HG02981 (cell line): ENCODE results near the gene DAPK2.
"Not testable (repeated sequence)": the region's sequence is repeated elsewhere in the genome, so short reads cannot be mapped to it uniquely, and the experiment has no call there.

ENCODE experiments used
- ATAC-seq: cut with Tn5 transposase; IDR thresholded peaks from one replicate; pipeline ENCODE4 v1.9.1; 2021; ENCODE audit warnings: mild to moderate bottlenecking, moderate library complexity; ENCODE audit not compliant: unreplicated experiment

The DAPK2 gene

GRCh38 chr15:64058279-64058678, 12.0 kb upstream of the DAPK2 start:
- no peak for ATAC-seq

- ATAC-seq, result not testable (repeated sequence)
Measured at GRCh38 chr15:64053674-64054073, 7.4 kb upstream of the DAPK2 start.

DNA sequence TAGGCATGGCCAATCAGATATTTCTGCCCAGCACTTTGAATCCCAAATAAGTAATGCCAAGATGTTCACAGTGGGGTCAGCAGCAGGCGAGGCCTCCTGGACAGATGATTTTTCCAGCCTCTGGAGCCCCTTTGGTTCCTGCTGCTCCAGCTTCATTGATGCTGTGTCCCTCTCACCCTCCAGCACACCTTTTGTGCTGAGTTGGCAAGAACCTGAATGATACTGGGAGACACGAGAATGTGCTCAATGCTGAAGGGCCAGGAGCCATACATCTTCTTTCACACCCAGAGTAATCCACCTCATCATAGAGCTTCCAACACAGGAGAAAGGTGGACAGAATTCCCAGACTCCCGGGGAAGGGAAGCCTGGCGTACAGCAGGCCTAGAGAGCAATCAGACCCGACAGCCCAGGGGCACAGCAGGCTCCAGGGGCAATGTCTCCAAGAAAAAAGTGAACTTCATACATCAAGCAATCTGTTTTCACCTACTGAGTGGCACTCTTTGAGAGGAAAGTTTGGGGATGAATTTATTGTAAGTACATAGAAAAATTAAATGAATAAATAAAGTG, 6.7 kb upstream of the DAPK2 start:
- ATAC-seq, result no peak

DNA sequence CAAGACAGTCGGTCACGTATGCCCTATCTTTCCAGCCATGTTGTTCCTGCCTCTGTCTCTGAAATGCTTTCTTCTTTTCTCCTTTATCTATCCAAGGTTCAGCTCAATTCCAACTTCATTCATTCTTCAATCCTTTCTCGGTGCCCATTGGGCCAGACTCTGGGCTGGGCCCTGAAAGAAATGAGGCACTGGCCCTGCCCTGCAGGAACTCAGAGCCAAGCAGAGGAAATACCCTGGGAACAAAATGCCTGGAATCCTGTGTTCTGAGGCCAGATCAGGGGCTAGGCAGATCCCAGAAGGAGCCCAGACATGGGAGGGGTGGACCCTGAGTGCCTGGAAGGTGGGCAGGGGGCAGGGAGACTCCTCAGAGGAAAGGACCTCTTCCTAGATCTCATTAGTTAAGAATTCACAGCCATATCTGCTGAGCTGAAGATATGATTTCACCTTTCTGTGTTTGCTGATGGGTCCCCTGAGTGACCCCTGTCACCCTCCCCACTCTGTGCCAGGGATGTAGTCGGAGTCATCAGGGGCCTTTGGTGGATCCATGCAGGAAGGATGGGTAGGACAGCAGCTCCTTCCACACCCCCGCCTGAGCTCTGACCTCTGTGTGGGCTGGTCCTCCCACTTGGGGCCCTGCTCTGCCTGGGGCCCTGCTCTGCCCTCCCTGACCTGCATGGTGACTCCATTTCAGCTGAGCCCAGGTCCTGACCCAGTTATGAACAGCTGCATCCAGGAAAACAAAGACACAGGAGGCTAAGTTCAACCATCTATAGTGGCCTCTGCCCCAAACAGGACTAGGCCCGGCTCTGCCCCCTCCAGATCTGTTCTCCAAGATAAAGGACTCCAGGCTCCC, 5.3 kb upstream of the DAPK2 start:
- no peak for ATAC-seq

DNA sequence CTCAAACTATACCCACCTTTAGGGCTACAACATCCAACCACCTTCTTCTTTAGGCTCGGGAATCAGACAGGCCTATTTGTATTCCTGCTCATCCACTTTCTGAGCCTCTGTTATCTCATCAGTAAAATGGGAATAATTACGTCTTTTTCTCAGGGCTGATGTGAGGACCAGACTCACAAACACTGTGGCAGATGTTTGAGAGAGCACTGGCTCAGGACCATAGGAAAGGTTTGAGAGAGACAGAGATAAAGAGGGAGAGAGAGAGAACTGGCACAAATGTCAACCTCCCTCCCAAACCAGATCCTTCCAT, 4.8 kb upstream of the DAPK2 start:
- no peak for ATAC-seq

- ATAC-seq, result no peak
Measured at GRCh38 chr15:64050281-64051092, 4.2 kb upstream of the DAPK2 start.

DNA sequence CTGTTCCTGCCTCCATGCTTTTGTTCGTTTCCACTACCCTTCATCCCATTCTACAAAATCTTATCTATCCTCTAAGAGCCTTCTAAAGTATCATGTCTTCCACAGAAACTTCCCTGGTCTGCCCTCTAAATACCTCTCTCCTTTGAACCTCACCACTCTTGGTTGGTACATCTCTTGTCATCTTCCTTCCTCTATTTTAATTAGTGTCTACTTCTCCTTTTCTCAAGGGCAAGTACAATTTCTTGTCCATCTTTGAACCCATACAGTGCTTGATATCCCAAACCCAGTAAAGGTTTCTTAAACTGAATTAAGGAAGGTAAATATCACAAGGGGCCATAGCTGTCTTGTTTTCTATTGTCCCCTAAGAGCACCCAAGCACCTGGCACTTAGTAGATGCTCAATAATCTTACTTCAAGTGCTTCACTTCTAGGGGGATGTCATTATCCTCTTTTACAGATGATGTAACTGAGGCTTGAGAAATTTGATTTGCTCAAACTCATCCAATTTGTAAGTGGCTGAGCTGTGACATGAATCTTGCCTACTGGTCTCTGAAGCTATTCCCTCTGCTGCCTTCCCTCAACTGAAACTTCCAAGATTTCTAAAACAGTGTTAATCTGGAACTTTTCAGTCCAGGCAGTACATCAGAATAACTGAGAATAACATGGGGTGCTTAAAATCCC, 2.6 kb upstream of the DAPK2 start:
- no peak for ATAC-seq

- peak; percentile 12 for ATAC-seq
Measured at GRCh38 chr15:64045774-64046420, 388 bp downstream of the DAPK2 start.

DNA sequence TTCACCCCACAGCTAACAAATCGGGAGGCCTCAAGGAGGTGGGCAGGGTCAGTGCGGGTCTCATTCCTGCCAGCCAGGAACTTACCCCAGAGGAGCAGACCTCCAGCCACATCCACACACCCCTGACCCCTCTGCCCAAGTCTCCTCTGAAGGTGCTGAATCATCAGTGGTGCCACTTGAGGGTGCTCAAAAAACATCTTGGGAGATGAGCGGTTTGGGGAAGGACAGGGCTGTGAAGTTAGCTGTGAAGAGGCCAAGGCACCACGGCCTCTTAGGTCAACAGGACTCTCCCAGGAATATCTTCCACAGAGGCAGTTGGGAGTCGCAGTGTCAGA, 1.2 kb downstream of the DAPK2 start:
- no peak for ATAC-seq

GRCh38 chr15:64044300-64045100, 1.8 kb downstream of the DAPK2 start:
- ATAC-seq, result peak; percentile 52

DNA sequence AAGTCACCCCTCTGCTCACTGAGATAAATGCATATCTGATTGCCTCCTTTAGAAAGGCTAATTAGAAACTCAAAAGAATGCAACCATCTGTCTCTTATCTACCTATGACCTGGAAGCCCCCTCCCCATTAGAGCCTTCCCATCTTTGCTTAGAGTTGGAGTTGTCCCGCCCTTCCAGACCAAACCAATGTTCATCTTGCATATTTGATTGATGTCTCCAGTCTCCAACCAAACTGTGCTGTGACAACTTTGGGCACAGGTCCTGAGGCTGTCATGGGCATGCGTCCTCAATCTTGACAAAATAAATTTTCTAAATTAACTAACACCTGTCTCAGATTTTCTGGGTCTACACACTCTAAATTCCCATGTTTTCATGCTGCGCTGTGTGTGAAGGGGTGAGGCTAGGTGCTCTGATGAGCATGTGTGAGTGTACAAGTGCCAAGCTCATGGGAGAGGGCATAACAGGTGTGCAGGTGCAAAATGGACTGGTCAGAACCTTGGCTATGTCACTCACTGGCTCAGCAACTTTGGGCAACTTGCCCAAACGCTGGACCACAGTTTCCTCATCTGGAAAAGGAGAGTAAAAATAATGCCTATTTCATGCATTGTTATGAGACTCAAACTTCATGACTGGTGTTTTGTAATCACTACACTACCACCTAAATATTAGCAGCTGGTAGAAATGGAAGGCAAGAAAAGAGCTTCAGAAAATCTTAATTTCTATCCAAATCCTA, 7.2 kb downstream of the DAPK2 start:
- no peak for ATAC-seq

GRCh38 chr15:64037966-64038365, 8.3 kb downstream of the DAPK2 start:
- ATAC-seq, result no peak

- ATAC-seq, result no peak
Measured at GRCh38 chr15:64037116-64037515, 9.2 kb downstream of the DAPK2 start.

DNA sequence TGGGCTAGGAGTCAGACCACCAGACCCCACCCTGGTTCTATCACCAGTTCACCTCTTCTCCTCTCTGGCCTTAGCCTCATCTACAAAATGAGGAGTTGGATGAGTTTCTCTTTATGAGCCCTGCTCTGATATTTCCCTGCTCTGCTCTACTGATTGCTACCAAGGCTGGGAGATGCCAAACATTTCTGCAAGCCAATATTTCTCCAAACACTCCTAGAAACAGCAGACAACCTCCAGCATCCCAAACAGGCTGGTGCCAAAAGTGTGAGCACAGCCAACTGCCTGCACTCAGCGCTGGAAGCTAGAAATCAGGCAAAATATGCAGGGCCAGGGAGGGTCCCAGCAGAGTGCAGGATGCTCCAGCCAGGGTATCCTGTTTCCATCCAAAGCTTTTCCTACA, 10.8 kb downstream of the DAPK2 start:
- ATAC-seq, result no peak

DNA sequence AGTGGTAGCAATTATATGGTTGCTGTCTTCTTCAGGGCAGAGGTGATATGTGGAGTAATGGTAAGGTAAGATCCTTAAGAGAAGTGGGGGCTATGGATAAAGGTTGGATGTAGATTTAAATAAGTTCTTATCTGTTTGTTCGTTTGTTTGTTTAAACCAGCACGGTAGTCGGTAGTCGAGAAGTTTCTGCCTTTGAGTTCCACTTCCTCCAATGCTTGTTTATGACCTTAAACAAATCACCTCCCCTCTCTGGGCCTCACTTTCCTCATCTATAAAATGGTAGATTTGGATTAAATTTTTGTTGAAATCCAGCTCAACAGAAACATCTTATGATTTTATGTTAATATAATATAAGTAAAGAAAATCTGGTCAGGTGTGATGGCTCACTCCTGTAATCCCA, 11.8 kb downstream of the DAPK2 start:
- ATAC-seq, result no peak

DNA sequence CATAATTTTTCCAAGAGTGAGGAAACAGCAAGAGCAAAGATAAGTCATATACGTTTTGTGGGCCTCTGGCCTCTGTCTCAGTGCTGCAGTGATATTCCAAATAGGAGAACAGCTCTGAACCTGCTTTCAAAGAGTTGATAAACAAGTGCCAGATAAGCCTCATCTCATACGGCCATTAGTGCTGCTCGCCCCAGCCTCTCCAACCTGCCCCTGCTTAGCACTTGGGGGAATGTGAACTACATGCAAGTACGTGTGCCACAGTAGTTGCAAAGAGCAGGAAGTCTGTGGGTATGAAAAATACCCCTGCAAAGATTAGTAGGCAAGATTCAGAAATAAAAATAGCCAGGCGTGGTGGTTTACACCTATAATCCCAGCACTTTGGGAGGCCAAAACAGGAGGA, 14.0 kb downstream of the DAPK2 start:
- ATAC-seq, result no peak

DNA sequence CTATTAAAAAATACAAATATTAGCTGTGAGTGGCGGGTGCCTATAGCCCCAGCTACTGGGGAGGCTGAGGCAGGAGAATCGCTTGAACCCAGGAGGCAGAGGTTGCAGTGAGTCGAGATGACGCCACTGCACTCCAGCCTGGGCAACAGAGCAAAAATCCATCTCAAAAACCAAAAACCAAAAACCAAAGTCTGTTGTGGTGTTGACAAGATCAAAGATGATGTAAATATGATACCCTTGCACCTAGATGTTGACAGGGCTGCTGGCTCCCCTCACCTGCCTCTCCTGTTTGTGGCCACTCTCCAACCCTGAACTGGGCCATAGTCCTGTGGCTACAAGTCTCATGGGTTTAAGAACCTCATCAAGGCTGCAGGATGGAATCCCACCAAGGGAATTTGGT, 16.2 kb downstream of the DAPK2 start:
- no peak for ATAC-seq

DNA sequence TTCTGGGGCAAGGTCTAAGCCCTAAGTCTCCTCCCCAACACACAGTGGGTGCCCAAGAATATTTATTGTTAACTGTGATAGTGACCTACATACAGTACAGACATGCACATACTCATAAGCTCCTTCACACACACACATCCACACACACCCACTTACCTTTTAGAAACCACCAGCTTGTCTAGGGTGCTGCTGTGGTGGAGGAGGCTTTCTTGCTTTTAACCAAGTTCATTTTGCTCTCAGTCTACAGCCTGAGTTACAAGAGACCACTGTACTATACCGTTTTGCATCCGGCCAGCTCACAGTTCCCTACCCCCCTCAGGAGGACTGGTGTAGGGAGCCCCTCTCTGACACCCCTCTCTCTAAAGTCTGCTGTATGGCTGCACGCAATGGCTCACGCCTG, 16.7 kb downstream of the DAPK2 start:
- no peak for ATAC-seq

- ATAC-seq, result no peak
Measured at GRCh38 chr15:64029110-64029509, 17.2 kb downstream of the DAPK2 start.

DNA sequence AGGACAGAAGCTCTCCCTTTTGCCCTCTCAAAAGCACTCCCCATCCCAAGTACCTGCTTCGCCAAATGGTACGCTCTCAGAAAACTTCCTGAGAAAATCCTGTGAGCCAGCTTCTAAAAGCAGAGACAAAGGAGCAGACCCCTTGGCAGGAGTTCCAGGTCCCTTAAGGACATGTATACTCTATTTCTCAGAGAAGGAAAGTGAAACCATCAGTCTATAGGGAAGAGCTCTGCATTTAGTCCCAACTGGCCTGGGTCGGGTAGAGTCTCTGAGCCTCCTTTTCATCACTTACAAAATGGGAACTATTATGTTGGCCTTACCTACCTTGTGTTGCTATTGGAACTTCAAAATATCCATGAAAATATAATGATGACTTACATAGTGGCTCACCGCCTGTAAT, 19.7 kb downstream of the DAPK2 start:
- ATAC-seq, result no peak
